Right lobe of liver (tissue), 6 donors: ENCODE data around the gene SH3PXD2A. TPM values are rescaled to one million over a fixed set of nuclear protein-coding genes. Genes with fewer than 3 reads are reported as not detected.

Experiments used
- ATAC-seq, 4 donors: fragments of 200-7000 bp; cut with Tn5 transposase; one replicate each; pipeline ENCODE4 v1.9.1; 2020; ENCODE audit warnings: mild to moderate bottlenecking in 4 of 4, moderate library complexity in 4 of 4
- DNase-seq, 3 donors: peaks; one replicate each; pipeline ENCODE4 v3.0.0-alpha.2; 2020
- H3K27ac ChIP-seq, 3 donors: fragments of 200-600 bp; one replicate each; pipeline ENCODE4 v1.8.0; 2022
- H3K27me3 ChIP-seq, 2 donors: fragments of 200-600 bp; one replicate each; pipeline ENCODE4 v1.8.0; 2022
- H3K36me3 ChIP-seq, 4 donors: fragments of 200-600 bp; sonication (generic) in 1 of 4; one replicate each; pipeline versions ENCODE4 v1.5.1 to v1.8.0; 2017 to 2022; ENCODE audit warnings: control low read depth in 1 of 4
- H3K4me1 ChIP-seq, 4 donors: fragments of 200-600 bp; sonication (generic) in 1 of 4; one replicate each; pipeline versions ENCODE4 v1.5.1 to v1.8.0; 2017 to 2022; ENCODE audit warnings: control low read depth in 1 of 4
- H3K4me3 ChIP-seq, 3 donors: fragments of 200-600 bp; one replicate each; pipeline ENCODE4 v1.8.0; 2022
- H3K9me3 ChIP-seq, 4 donors: fragments of 200-600 bp; sonication (generic) in 1 of 4; one replicate each; pipeline versions ENCODE4 v1.5.1 to v1.8.0; 2017 to 2022; ENCODE audit warnings: control low read depth in 1 of 4
- POLR2A ChIP-seq: fragments of 450-650 bp; IDR thresholded peaks from one replicate; pipeline ENCODE4 v1.6.1; 2017; ENCODE audit warnings: antibody characterized with exemption, mild to moderate bottlenecking
- WGBS: methylation state at CpG from one replicate; pipeline ENCODE4 v1.1.6; 2018; ENCODE audit warnings: low coverage, low lambda C conversion rate; ENCODE audit not compliant: insufficient coverage; ENCODE audit errors: missing lambda C conversion rate; 5-methylcytosine and 5-hydroxymethylcytosine counted together
- intact Hi-C, 2 donors: fragments of 100-400 bp; cut with DNase I; formaldehyde crosslinking; loops; one replicate each; pipeline versions ENCODE4 v1.11.2 to v1.14.1; 2022
- total RNA-seq, 6 experiments: library from RNA; depleted of rRNA in 2 of 6; stranded (reverse); fragments of >200 nt in 2 of 6; fragmentation: NEBNext Ultra II Directional in 3 of 6; extraction: Animal tissue kit (Norgen Biotek cat#: 25700) in 3 of 6; gene quantifications; one replicate each; pipeline versions ENCODE4 v1.1.0 to v1.2.4, GENCODE V29; 2016 to 2023
- TF ChIP-seq, protein P1 (sequence below), 4 donors: fragments of 200-600 bp in 3 of 4; fragments of 450-650 bp in 1 of 4; IDR thresholded peaks; one replicate each; pipeline versions ENCODE4 v1.5.1 to v1.8.0; 2016 to 2022; ENCODE audit warnings: antibody characterized with exemption in 4 of 4, mild to moderate bottlenecking in 2 of 4
- donor health status: DM: no; HTN: yes; CAD: no.
- donor health status: DM: no; HTN: no; CAD: no.
- donor health status: DM: no; HTN: no; CAD: no.
- donor health status: DM: no; HTN: yes; CAD: no.
- donor health status: DM: no; HTN: yes; CAD: no.

The SH3PXD2A gene
- total RNA-seq, 6 experiments from 2014 or later = 3.0 to 38.3 (median 10.0) TPM

DNA sequence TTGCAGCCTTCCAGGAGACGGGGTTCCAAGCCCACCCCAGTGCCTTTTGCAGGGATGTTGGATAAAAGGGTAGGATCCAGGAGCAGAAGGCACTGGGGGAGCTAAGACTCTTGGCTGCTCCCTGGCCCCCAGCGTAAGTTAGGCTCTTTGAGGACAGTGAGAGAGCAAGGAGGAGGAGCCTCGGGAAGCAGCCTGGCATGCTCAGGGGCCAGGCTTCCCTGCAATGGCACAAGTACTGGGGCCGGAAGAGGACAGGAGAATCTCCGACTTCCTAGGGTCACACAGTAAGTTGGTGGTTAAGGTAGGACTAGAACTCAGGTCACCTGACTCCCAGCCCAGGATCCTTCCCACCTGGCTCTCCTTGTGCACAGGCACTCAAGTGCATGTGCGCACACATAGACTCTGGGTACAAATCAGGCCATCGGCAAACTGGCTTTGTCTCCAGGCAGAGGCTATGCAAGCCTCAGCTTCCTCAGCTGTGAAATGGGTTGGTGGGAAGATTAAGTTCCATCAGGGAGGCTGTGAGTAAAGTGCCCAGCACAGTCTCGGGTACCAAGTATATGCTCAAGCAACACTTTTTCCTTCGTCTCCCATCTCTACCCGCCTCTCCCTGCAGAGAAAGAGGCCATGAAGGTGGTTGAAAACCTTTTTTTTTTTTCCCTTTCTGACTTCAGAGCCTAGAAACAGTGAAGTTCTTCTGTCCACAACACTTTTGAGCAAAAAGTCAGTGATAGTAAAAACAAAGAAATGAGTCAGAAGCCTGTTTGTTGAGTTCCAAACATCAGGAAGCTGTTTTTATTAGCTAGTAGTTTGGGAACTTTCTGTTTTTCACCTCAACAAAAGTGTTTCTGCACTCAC is 282.8 kb downstream of the SH3PXD2A start:
- intact Hi-C loops = no loop called here
- Histone ChIP-seq H3K27ac (no peak overlapping the region), H3K4me3 (no peak overlapping the region), H3K4me1 (peaks cover 0 to 10% (median 3%) of the 10 kb centered on the region in 4 donors), H3K27me3 (no peaks in the 10 kb centered on the region), H3K36me3 (no peaks in the 10 kb centered on the region), H3K9me3 (no peaks in the 10 kb centered on the region)
- DNase-seq (no peak), ATAC-seq (no peak)
- TF ChIP-seq POLR2A = no peak
- TF ChIP-seq, protein P1, sequence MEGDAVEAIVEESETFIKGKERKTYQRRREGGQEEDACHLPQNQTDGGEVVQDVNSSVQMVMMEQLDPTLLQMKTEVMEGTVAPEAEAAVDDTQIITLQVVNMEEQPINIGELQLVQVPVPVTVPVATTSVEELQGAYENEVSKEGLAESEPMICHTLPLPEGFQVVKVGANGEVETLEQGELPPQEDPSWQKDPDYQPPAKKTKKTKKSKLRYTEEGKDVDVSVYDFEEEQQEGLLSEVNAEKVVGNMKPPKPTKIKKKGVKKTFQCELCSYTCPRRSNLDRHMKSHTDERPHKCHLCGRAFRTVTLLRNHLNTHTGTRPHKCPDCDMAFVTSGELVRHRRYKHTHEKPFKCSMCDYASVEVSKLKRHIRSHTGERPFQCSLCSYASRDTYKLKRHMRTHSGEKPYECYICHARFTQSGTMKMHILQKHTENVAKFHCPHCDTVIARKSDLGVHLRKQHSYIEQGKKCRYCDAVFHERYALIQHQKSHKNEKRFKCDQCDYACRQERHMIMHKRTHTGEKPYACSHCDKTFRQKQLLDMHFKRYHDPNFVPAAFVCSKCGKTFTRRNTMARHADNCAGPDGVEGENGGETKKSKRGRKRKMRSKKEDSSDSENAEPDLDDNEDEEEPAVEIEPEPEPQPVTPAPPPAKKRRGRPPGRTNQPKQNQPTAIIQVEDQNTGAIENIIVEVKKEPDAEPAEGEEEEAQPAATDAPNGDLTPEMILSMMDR (IDR thresholded peaks at IDR 0.05) = no peak
- 80% methylated on average over 1 of the region's 10 CpGs for WGBS

DNA sequence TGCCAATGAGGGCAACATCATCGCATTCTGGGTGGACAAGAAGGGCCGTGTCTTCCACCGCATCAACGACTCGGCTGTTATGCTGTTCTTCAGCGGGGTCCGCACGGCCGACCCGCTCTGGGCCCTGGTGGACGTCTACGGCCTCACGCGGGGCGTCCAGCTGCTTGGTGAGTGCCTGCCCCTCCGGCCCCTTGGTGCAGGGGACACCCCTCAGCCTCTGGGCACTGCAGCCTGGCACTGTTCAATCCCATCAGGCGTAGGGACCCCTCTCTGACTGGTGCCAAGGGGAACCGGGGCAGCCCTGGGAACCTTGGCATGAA is 283.8 kb downstream of the SH3PXD2A start:
- no peak for ATAC-seq
- no CpG with 5 or more reads among the region's 18 CpGs for WGBS
- H3K4me3 ChIP-seq = no peak overlapping the region
- TF ChIP-seq, protein P1 (IDR thresholded peaks at IDR 0.05) = no peak
- TF ChIP-seq POLR2A = no peak
- peaks cover 0 to 2% (median under 1%) of the 10 kb centered on the region in 4 donors for H3K4me1 ChIP-seq
- H3K27ac ChIP-seq = no peak overlapping the region
- H3K36me3 ChIP-seq = no peaks in the 10 kb centered on the region
- H3K27me3 ChIP-seq = no peaks in the 10 kb centered on the region
- H3K9me3 ChIP-seq = no peaks in the 10 kb centered on the region
- intact Hi-C loops = no loop called here
- DNase-seq = no peak

DNA sequence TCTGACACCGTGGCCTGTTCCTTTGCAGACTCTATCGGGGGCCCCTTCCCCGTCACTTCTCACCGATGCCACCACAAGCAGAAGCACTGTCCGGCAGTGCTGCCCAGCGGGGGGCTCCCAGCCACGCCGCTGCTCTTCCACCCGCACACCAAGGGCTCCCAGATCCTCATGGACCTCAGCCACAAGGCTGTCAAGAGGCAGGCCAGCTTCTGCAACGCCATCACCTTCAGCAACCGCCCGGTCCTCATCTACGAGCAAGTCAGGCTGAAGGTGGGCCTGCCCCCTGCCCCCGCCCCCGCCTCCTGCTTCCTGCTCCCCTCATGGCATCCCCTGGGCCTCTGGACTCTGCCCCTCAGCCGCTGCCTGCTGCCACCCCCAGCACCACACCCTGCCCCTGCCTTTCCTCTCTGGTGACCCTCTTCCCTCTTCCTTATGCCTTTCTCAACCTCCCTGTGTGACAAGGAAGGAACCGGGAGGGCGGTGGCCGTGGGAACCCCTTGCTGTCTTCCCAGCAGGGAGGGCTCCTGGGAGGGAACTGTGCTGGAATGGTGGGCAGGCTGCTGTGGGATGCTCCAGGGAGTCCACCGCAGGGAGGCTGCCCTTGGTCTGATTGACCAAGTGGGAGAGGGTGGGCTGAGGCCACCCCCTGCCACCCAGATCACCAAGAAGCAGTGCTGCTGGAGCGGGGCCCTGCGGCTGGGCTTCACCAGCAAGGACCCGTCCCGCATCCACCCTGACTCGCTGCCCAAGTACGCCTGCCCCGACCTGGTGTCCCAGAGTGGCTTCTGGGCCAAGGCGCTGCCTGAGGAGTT is 284.3 kb downstream of the SH3PXD2A start:
- intact Hi-C loops = no loop called here
- Histone ChIP-seq H3K36me3 (no peaks in the 10 kb centered on the region), H3K4me3 (no peak overlapping the region), H3K27me3 (no peaks in the 10 kb centered on the region), H3K9me3 (no peaks in the 10 kb centered on the region), H3K4me1 (no peaks in the 10 kb centered on the region), H3K27ac (no peak overlapping the region)
- no peak for DNase-seq
- 82% methylated on average over 2 of the region's 28 CpGs for WGBS
- peak in 1 of 4 donors; percentile 14 for ATAC-seq
- TF ChIP-seq POLR2A = no peak
- TF ChIP-seq, protein P1 (IDR thresholded peaks at IDR 0.05) = no peak

DNA sequence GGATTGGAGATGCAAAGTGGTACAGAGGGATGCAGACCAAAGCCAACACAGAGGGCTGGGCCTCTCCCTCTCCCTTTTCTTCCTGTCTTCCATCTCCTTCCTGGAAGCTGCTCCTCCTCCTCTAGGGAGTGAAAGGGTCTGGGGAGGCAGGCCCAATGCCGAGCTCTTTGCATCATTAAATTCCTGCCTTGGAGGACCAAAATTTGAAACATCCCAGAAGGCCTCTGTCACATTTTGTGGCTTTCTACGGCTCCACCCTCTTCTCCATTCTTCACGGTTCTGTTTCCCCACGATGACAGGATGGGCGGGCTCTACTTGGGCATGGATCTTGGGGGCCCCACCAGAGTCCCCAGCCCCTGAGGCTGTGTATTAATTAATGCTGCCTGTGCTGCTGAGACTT is 285.5 kb downstream of the SH3PXD2A start:
- H3K4me3 ChIP-seq = no peak overlapping the region
- no peak overlapping the region for H3K27ac ChIP-seq
- DNase-seq (no peak), ATAC-seq (no peak)
- intact Hi-C loops = no loop called here
- no peaks in the 10 kb centered on the region for H3K9me3 ChIP-seq
- no peak for TF ChIP-seq POLR2A
- TF ChIP-seq, protein P1 (IDR thresholded peaks at IDR 0.05) = no peak
- H3K36me3 ChIP-seq = no peaks in the 10 kb centered on the region
- H3K4me1 ChIP-seq = no peaks in the 10 kb centered on the region
- WGBS = 65% methylated on average over 5 of the region's 5 CpGs
- no peaks in the 10 kb centered on the region for H3K27me3 ChIP-seq
